Measurements from ENCODE around the gene DAP.

GRCh38 chr5:10676224-10676623 lies 84.8 kb downstream of the DAP start:
- TF ChIP-seq EP300 (IDR thresholded peaks at IDR 0.05; ENCODE audit: low read depth) (no peak), POLR2A (IDR thresholded peaks at IDR 0.05) (no peak), CTCF (IDR thresholded peaks at IDR 0.05) (no peak)

All from transverse colon (tissue), 3 donors.